DND-41 (cell line): ENCODE measurements around the gene CTXND2.

Experiments
- CTCF ChIP-seq: IDR thresholded peaks from 2 replicates; pipeline ENCODE4 v1.5.1; 2012; ENCODE audit warnings: borderline replicate concordance, low read length, moderate library complexity, mild to moderate bottlenecking; ENCODE audit not compliant: poor library complexity, severe bottlenecking; ENCODE audit errors: extremely low read depth
- EZH2 ChIP-seq: IDR thresholded peaks from 3 replicates; pipeline ENCODE4 v1.6.1; 2012; ENCODE audit warnings: borderline replicate concordance, low read depth, mild to moderate bottlenecking, moderate library complexity, low read length, inconsistent platforms; ENCODE audit not compliant: severe bottlenecking

DNA sequence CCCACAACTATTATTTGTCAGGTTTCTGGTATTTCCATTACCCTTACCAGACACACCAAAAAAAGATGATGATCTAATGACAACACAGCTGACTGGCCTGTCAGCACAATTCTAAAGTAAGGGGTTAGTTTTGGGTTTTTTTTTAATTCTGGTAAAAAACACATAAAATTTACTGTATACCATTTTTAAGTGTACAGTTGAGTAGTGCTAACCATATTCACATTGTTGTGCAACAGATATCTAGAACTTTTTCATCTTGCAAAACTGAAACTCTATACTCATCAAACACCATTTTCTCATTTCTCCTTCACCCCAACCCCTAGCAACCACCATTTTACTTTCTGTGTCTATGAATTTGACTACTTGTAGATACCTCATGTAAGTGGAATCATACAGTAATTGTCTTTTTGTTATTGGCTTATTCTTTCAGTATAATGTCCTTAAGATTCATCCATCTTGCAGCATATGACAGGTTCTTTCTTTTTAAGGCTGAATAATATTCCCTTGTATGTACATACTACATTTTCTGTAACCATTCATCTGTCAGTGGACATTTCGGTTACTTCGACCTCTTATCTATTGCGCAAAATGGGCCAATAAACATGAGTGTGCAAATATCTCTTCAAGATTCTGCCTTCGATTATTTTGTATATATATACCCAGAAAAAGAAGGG, 40.3 kb upstream of the CTXND2 start:
- no peak for TF ChIP-seq EZH2
- TF ChIP-seq CTCF = no peak
